HG03159 (cell line): ENCODE results near the gene CITED2.

Source experiments
- ATAC-seq: cut with Tn5 transposase; IDR thresholded peaks from one replicate; pipeline ENCODE4 v1.9.1; 2021; ENCODE audit warnings: mild to moderate bottlenecking, moderate library complexity; ENCODE audit not compliant: unreplicated experiment

Gene CITED2

GRCh38 chr6:139334806-139335446 lies 39.5 kb downstream of the CITED2 start:
- ATAC-seq: no peak

- no peak for ATAC-seq
Observed at GRCh38 chr6:139330826-139331500, 43.5 kb downstream of the CITED2 start.

- ATAC-seq: no peak
Observed at GRCh38 chr6:139330306-139330705, 44.1 kb downstream of the CITED2 start.

- ATAC-seq: no peak
Observed at GRCh38 chr6:139329224-139329623, 45.2 kb downstream of the CITED2 start.

- ATAC-seq: peak; percentile 47
Observed at GRCh38 chr6:139327038-139327437, 47.4 kb downstream of the CITED2 start.

- ATAC-seq: no peak
Observed at GRCh38 chr6:139325686-139326085, 48.8 kb downstream of the CITED2 start.

- peak; percentile 48 for ATAC-seq
Observed at GRCh38 chr6:139325125-139325524, 49.3 kb downstream of the CITED2 start.

GRCh38 chr6:139324301-139324555 lies 50.2 kb downstream of the CITED2 start:
- ATAC-seq: no peak

GRCh38 chr6:139323511-139324300 lies 50.7 kb downstream of the CITED2 start:
- peak; percentile 48 for ATAC-seq
